HG03565 (cell line): ENCODE measurements around the gene ASTE1.
"Not testable (repeated sequence)": the region's sequence is repeated elsewhere in the genome, so short reads cannot be mapped to it uniquely, and the experiment has no call there.

ENCODE experiments used
- ATAC-seq: cut with Tn5 transposase; IDR thresholded peaks from one replicate; pipeline ENCODE4 v1.9.1; 2021; ENCODE audit warnings: mild to moderate bottlenecking, moderate library complexity; ENCODE audit not compliant: unreplicated experiment

Gene ASTE1, protein sequence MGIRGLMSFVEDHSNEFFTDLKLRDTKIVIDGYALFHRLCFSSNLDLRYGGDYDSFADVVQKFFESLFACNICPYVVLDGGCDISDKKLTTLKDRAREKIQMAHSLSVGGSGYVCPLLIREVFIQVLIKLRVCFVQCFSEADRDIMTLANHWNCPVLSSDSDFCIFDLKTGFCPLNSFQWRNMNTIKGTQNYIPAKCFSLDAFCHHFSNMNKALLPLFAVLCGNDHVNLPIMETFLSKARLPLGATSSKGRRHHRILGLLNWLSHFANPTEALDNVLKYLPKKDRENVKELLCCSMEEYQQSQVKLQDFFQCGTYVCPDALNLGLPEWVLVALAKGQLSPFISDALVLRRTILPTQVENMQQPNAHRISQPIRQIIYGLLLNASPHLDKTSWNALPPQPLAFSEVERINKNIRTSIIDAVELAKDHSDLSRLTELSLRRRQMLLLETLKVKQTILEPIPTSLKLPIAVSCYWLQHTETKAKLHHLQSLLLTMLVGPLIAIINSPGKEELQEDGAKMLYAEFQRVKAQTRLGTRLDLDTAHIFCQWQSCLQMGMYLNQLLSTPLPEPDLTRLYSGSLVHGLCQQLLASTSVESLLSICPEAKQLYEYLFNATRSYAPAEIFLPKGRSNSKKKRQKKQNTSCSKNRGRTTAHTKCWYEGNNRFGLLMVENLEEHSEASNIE

GRCh38 chr3:131026321-131027151, at the start of gene ASTE1, which contains the start of gene NEK11:
Gene ASTE1, minus strand, starts transcription at chr3:131026825. Its CDS starts 1,519 bp downstream, at chr3:131025306.
Gene NEK11, plus strand, starts transcription at chr3:131026877. Its CDS starts 2,832 bp downstream, at chr3:131029709.
- ATAC-seq: peak; percentile 95

GRCh38 chr3:131075632-131076328, 49.2 kb upstream of the ASTE1 start:
- ATAC-seq: peak; percentile 33

GRCh38 chr3:131072845-131073244, 46.2 kb upstream of the ASTE1 start:
- ATAC-seq: no peak

DNA sequence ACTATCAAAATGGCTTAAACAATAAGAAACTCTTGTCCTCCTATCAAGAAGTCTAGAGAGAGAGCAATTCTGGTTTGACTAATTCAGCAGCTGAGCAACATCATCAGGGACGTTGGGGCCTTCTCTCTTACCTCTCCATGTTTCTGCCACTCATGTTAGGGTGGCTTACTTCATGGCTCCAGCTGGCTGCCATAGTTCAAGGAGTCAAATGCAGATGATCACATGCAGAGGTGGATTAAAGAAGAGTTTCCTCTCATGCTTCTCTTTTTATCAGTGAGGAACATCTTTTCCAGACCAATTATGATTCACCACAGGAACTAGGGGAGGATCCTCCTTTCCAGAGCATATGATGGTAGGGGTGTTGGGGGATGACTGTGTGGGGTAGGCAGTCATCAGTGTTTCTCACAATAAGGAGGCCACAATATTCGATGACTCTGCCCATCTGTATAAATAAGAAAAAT, 45.5 kb upstream of the ASTE1 start:
- ATAC-seq: no peak

DNA sequence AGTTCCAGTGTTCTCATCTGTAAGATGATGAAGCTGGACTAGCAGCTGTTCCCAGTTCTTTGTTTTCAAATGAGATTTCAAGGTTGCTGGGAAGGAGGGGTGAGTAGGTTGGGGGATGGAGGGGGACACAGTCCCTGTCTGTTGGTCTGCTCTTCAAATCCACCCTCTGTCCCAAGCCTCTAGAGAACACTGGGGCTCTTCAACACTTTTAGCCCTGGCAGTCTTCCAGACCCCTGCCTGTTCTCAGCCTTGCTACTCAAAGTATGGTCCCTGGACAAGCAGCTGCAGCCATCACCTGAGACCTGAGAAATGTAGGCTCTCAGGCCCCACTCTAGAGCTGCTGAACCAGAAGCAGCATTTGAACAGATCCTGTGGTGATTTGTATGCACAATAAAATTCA, 41.4 kb upstream of the ASTE1 start:
- no peak for ATAC-seq

DNA sequence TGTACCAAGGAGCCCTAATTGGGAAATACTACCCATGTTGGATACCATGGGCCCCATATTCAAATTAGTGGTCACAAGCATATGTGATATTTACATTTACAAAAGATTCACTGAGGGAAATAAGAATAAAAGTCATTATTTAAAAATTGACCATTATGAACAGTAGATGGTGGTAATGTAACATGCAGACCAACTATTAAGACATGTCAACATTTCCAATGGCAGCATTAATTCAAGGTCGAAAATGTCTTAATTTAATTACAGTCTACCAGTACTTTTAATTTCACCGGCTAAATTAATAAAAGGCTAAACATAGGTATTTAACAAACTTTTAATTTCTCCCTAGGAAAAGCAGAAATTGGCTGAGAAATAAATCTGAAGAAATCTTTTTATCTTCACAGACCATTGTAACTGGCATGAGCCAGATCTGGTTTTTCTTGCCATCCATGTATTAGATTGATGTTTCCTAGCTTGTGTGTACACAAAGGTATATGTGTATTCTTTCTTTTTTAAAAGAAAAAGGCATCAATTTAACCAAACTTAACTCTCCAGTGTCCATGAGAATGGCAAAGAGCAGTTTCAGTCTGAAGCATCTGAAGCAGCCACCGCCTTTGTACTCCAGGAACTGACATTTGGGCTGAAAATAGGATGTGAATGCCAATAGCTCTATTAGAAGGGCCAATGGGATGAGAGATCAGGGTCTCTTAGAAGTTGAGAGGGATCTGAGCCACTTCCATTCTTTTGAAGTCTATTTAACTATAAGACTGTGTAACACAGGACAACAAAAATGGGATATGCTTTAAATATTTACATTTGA, 26.6 kb upstream of the ASTE1 start:
- no peak for ATAC-seq

DNA sequence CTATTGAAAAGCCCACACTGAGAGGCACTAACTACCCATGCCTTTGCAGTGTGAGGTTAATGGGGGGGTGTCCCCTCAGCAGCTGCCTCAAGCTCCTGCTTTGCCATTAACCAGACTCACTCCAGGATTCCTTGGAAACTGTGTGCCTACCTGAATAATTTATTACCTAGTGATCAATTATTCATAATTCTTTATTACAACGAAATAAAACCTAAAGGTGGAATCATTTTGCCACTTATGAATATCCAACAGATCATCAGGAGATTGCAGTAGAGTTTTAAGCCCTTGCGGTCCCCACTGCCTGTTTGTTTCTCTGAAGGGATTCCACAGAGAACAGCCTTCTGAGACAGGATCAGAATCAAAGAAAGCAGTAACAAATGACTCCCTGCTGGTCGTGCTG, 23.4 kb upstream of the ASTE1 start:
- no peak for ATAC-seq

DNA sequence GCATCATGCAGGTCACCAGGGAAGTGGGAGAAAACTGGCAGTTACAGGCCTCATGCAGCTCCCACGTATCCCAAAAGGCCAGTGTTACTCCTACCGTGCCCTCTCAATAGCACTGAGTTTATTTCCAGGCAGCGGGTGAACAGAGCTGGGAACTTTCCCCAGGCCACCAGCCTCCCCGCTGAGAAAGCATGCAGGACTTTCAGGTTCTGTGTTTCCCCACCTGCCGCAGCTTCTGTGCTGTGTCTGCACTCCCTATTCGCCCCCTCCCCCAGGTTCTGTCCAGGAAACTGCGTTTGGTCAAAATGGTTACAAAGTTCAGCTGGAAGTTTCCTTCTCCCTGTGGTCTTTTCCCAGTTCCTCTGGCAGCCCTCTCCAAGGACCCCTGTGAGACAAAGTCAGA, 21.4 kb upstream of the ASTE1 start:
- ATAC-seq: no peak

DNA sequence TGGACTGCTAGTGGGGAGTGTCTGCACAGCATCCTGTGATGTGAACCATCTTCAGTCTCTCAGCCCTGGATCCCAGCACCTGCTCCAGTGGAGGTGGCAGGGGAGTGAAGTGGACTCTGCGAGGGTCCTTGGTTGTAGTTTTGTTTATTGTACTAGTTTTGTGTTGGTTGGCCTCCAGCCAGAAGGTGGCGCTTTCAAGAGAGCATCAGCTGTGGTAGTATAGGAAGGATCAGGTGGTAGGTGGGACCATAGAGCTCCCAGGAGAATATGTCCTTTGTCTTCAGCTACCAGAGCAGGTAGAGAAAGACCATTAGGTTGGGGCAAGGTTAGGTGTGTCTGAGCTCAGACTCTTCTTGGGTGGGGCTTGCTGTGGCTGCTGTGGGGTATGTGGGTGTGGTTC, 21.0 kb upstream of the ASTE1 start:
- ATAC-seq: no peak

DNA sequence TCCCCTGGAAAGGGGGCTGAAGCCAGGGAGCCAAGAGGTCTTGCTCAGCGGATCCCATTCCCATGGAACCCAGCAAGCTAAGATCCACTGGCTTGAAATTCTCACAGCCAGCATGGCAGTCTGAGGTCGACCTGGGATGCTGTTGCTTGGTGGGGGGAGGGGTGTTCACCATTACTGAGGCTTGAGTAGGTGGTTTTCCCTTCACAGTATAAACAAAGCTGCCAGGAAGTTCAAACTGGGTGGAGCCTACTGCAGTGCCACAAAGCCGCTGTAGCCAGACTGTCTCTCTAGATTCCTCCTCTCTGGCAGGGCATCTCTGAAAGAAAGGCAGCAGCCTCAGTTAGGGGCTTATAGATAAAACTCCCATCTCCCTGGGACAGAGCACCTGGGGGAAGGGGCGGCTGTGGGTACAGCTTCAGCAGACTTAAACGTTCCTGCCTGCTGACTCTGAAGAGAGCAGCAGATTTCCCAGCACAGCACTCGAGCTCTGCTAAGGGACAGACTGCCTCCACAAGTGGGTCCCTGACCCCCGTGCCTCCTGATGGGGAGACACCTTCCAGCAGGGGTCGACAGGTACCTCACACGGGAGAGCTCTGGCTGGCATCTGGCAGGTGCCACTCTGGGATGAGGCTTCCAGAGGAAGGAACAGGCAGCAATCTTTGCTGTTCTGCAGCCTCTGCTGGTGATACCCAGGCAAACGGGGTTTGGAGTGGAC, 15.8 kb upstream of the ASTE1 start:
- not testable (repeated sequence) for ATAC-seq

GRCh38 chr3:131038326-131038725, 11.7 kb upstream of the ASTE1 start:
- ATAC-seq: no peak

- no peak for ATAC-seq
Observed at GRCh38 chr3:131036986-131037385, 10.4 kb upstream of the ASTE1 start.

GRCh38 chr3:131036200-131036816, 9.7 kb upstream of the ASTE1 start:
- ATAC-seq: no peak

DNA sequence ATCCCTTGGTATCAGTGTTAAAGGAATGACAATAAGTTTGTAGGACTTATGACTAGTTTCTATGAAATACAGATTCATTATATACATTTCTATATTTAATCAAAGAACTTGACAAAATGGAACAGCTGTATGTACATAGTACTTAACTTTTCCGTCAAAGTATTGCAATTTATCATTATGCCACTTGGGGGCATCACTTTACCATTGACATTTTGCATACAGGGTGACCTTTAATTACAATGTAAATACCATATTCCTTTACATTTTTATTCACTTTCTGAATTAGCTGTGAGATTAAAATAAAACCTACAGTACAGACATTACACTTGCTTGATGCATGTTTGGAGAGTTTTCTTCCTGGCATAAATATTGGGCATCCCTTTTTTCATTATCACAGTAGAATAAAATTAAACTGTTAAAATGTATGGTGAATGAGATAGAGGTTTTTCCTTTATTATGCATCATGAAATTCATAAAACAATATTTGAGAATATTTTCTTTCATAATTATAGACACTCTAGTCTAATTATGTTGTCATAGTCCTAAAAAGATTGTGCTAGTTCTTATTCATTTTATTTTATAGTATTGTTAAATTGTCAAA, 7.0 kb upstream of the ASTE1 start:
- peak; percentile 65 for ATAC-seq

DNA sequence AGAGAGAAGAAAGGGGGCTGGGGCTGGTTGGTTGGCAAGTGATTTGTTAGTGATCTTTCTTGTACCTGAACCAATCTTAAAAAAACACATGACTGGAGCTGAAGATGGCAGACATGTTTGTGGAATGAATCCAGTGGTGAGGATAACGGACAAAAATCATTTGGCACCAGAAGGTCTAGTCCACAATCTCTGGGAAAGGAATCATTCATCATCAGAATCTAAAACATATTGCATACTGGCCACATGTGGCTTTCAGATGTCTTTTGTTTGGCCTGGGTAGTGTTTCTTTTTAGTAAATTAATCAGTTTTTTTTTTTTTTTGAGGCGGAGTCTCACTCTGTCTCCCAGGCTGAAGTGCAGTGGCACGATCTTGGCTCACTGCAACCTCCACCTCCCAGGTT, 5.0 kb upstream of the ASTE1 start:
- ATAC-seq: no peak

GRCh38 chr3:131028844-131029243, 2.2 kb upstream of the ASTE1 start:
- no peak for ATAC-seq

DNA sequence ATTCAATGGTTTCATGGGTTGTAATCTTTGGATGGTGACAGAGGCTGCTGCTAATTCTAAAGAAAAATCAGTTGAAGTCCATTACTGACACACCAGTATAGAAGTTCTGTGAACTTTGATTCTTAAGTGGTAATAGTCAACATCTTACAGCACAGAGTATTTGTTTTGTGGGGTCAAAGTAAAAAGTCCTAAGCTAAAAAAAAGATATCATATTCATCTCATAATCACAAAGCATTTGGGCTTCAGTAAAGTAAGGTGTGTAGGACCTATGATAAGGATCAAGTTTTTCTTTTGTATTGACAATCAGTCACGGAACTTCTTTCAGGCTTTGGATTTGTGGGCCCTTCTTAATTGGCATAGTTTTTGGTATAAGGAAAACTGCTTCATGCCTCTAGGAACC, 1.1 kb downstream of the ASTE1 start:
- ATAC-seq: no peak

DNA sequence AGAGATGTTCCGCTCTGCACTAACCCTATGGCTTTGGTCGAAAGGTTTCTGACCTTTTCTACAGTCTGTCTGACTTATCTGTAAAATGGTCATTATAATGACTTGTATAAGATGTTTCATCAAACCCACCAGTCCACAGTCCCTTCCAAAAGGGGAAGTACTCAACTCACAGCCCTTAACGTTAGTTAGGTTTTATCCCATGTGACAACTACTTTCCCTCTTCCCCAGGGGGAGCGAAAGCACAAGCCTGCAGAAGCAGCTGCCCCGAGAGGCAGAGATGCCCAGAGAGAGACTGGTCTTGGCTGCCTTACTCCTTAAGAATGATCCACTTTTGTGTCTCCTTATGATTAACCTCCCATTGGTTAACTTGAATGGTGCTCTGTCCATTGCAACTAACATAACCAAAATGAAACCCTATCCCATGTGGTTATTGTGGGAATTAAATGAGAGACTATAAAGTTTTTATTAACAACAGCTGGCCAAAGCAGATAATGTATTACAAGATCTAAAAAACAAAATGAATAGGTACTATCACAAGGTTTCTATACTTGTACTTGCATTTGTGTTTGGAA, 6.4 kb downstream of the ASTE1 start:
- no peak for ATAC-seq
